ENCODE measurements around the gene TET2.

Gene TET2

DNA sequence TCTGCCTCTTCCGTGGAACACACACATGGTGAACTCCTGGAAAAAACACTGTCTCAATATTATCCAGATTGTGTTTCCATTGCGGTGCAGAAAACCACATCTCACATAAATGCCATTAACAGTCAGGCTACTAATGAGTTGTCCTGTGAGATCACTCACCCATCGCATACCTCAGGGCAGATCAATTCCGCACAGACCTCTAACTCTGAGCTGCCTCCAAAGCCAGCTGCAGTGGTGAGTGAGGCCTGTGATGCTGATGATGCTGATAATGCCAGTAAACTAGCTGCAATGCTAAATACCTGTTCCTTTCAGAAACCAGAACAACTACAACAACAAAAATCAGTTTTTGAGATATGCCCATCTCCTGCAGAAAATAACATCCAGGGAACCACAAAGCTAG lies 87.9 kb downstream of the TET2 start:
- DNase-seq (ENCODE audit: low read depth), result no peak

DNA sequence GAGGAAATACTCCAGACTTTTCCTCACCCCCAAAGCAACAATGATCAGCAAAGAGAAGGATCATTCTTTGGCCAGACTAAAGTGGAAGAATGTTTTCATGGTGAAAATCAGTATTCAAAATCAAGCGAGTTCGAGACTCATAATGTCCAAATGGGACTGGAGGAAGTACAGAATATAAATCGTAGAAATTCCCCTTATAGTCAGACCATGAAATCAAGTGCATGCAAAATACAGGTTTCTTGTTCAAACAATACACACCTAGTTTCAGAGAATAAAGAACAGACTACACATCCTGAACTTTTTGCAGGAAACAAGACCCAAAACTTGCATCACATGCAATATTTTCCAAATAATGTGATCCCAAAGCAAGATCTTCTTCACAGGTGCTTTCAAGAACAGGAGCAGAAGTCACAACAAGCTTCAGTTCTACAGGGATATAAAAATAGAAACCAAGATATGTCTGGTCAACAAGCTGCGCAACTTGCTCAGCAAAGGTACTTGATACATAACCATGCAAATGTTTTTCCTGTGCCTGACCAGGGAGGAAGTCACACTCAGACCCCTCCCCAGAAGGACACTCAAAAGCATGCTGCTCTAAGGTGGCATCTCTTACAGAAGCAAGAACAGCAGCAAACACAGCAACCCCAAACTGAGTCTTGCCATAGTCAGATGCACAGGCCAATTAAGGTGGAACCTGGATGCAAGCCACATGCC lies 89.7 kb downstream of the TET2 start:
- no peak for DNase-seq (ENCODE audit: low read depth)

DNA sequence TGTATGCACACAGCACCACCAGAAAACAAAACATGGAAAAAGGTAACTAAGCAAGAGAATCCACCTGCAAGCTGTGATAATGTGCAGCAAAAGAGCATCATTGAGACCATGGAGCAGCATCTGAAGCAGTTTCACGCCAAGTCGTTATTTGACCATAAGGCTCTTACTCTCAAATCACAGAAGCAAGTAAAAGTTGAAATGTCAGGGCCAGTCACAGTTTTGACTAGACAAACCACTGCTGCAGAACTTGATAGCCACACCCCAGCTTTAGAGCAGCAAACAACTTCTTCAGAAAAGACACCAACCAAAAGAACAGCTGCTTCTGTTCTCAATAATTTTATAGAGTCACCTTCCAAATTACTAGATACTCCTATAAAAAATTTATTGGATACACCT lies 90.2 kb downstream of the TET2 start:
- no peak for DNase-seq (ENCODE audit: low read depth)

- no peak for DNase-seq (ENCODE audit: low read depth)
Observed at GRCh38 chr4:105240037-105240436, 93.4 kb downstream of the TET2 start.

DNA sequence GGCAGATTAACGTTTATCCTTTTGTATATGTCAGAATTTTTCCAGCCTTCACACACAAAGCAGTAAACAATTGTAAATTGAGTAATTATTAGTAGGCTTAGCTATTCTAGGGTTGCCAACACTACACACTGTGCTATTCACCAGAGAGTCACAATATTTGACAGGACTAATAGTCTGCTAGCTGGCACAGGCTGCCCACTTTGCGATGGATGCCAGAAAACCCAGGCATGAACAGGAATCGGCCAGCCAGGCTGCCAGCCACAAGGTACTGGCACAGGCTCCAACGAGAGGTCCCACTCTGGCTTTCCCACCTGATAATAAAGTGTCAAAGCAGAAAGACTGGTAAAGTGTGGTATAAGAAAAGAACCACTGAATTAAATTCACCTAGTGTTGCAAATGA lies 94.8 kb downstream of the TET2 start:
- no peak for DNase-seq (ENCODE audit: low read depth)

GRCh38 chr4:105243446-105243845 lies 96.8 kb downstream of the TET2 start:
- no peak for DNase-seq (ENCODE audit: low read depth)

GRCh38 chr4:105246712-105247111 lies 100.0 kb downstream of the TET2 start:
- no peak for DNase-seq (ENCODE audit: low read depth)

DNA sequence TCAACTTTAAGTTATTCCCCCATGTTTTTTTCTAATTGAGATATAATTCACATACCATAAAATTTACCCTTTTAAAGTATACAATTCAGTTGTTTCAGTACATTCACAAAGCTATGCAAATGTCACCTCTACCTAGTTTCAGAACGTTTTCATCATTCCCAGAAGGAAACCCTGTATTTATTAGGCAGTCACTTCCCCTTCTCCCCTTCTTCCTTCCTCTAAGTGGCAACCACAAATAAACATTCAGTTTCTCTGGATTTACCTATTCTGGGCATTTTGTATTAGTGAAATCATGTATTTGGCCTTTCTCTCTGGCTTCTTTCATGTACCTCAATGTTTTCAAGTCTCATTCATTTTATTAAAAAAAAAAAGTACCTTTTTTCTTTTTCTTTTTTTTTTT lies 101.9 kb downstream of the TET2 start:
- DNase-seq (ENCODE audit: low read depth), result no peak

GRCh38 chr4:105257817-105258495 lies 111.3 kb downstream of the TET2 start:
- DNase-seq (ENCODE audit: low read depth), result no peak

DNA sequence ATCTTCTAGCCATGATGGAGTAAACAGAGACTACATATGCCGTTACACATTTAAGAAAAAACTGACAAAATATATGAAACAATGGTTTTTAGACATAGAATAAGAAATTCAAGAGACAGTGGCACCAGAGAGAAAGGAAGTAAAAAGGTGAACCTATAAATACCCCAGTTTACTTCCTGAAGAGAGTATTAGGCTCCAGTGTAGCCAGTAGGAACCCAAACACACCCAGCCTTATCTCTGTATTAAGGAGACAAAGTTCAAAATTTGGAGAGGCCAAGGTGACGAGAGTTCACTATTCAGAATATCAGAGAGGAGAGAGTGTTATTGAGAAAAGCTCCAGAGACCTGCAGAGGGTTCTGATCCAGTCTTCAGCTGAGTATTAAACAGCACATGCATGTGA lies 119.0 kb downstream of the TET2 start:
- no peak for DNase-seq (ENCODE audit: low read depth)

DNA sequence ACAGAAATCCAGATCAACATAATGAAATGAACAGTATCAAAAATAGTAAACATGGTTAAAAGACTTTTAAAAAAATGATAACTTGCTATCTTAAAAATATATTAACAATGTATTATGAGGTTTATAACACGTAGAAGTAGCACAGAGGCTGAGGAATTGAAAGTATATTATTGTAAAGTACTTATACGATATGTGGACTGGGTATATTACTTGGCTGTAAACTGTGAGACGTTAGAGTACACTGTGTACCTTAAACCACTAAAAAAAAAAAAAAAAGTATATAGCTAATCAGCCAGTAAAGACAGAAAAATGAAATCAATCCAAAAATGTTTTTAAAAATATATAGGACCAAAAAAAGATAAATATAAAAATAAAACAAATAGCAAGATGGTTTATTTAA lies 120.6 kb downstream of the TET2 start:
- DNase-seq (ENCODE audit: low read depth), result no peak

GRCh38 chr4:105272002-105272401 lies 125.3 kb downstream of the TET2 start:
- DNase-seq (ENCODE audit: low read depth), result no peak

- no peak for DNase-seq (ENCODE audit: low read depth)
Observed at GRCh38 chr4:105273230-105273629, 126.6 kb downstream of the TET2 start.

- DNase-seq (ENCODE audit: low read depth), result no peak
Observed at GRCh38 chr4:105274090-105274489, 127.4 kb downstream of the TET2 start.

DNA sequence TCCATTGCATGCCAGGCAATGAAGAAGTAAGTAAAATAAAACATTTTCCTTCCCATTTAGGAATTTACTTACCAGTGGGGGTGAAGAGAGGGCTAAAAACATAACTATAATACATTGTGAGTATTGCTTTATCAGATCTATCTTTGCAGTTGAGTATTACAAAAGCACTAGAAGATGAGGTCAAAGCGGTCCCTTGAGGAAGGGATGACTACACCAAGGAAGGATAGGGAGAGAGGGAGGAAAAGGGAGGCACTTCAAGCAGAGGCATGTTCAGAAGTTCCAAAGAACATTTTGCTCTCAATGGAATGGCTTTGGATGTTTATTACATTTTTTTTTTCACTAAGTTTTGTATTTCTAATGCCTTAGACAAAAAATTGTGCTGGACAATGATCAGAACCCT lies 127.8 kb downstream of the TET2 start:
- no peak for DNase-seq (ENCODE audit: low read depth)

GRCh38 chr4:105276361-105277104 lies 129.9 kb downstream of the TET2 start:
- DNase-seq (ENCODE audit: low read depth), result no peak

- DNase-seq (ENCODE audit: low read depth), result no peak
Observed at GRCh38 chr4:105277702-105278101, 131.0 kb downstream of the TET2 start.

- DNase-seq (ENCODE audit: low read depth), result no peak
Observed at GRCh38 chr4:105279314-105279713, 132.6 kb downstream of the TET2 start.

GRCh38 chr4:105280338-105281123 lies 133.9 kb downstream of the TET2 start:
- no peak for DNase-seq (ENCODE audit: low read depth)

DNA sequence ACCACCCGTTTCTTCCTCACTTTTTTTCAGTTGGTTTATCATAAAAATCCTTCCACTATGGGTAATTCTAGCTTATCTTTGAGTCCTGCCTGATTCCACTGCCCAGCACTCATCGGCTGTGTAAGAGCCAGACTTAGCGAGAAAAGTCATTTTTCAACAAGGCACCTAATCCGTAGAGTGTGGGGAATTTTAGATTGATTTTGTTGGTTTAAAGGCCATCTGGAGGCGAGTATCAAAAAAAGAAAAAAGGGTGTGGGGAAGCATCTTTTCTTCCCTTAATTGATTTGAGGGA lies 134.4 kb downstream of the TET2 start:
- no peak for DNase-seq (ENCODE audit: low read depth)

GRCh38 chr4:105282489-105282888 lies 135.8 kb downstream of the TET2 start:
- DNase-seq (ENCODE audit: low read depth), result no peak

DNA sequence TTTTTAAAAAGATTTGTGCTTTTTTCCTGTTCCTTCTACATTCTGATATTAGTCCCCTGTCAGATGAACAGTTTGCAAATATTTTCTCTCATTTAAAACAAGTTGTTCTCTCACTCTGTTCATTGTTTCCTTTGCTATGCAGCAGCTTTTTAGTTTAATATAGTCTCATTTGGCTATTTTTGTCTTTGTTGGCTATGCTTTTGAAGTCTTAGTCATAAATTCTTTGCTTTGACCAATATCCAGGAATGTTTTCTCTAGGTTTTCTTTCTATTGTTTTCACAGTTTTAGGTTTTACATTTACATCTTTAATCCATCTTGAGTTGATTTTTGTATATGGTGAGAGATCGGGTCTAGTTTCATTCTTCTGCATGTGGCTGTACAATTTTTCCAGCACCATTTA lies 136.8 kb downstream of the TET2 start:
- DNase-seq (ENCODE audit: low read depth), result no peak

DNA sequence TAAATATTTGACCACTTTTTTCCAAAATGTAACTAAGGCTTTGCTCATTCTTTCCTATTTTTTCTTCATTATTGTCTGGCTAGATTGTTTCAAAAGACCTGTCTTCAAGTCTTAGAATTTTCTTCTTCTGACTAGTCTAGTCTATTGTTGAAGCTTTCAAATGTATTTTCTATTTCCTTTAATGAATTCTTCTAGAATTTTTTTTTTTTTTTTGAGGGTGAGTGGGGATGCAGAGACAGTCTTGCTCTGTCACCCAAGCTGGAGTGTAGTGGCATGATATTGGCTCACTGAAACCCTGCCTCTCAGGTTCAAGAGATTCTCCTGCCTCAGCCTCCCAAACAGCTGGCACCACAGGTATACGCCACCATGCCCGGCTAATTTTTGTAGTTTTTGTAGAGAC lies 141.4 kb downstream of the TET2 start:
- DNase-seq (ENCODE audit: low read depth), result no peak
